Fibroblast of mammary gland (primary cell): ENCODE data around the gene NOS1AP.

ENCODE experiments used
- DNase-seq: peaks from one replicate; pipeline ENCODE4 v3.0.0-alpha.2; 2010; ENCODE audit warnings: low read depth
- H3K4me3 ChIP-seq: 2 replicates; pipeline ENCODE4 v1.5.1; 2011; ENCODE audit warnings: low read depth, mild to moderate bottlenecking, low read length, moderate library complexity; ENCODE audit not compliant: control insufficient read depth
- TF ChIP-seq, protein P1 (sequence below): conservative IDR thresholded peaks from 2 replicates; pipeline ENCODE4 v1.5.1; 2011; ENCODE audit warnings: low read depth, low read length, inconsistent platforms; ENCODE audit not compliant: control insufficient read depth, insufficient read depth

The NOS1AP gene

GRCh38 chr1:162224267-162224666, 154.8 kb downstream of the NOS1AP start:
- TF ChIP-seq, protein P1, sequence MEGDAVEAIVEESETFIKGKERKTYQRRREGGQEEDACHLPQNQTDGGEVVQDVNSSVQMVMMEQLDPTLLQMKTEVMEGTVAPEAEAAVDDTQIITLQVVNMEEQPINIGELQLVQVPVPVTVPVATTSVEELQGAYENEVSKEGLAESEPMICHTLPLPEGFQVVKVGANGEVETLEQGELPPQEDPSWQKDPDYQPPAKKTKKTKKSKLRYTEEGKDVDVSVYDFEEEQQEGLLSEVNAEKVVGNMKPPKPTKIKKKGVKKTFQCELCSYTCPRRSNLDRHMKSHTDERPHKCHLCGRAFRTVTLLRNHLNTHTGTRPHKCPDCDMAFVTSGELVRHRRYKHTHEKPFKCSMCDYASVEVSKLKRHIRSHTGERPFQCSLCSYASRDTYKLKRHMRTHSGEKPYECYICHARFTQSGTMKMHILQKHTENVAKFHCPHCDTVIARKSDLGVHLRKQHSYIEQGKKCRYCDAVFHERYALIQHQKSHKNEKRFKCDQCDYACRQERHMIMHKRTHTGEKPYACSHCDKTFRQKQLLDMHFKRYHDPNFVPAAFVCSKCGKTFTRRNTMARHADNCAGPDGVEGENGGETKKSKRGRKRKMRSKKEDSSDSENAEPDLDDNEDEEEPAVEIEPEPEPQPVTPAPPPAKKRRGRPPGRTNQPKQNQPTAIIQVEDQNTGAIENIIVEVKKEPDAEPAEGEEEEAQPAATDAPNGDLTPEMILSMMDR: no peak
- no peak for DNase-seq
- no peak overlapping the region for H3K4me3 ChIP-seq

- no peak for DNase-seq
- H3K4me3 ChIP-seq: no peak overlapping the region
- TF ChIP-seq, protein P1: no peak
Observed at GRCh38 chr1:162228586-162228985, 159.1 kb downstream of the NOS1AP start.

GRCh38 chr1:162229549-162229948, 160.1 kb downstream of the NOS1AP start:
- no peak for DNase-seq
- H3K4me3 ChIP-seq: no peak overlapping the region
- TF ChIP-seq, protein P1: no peak

- H3K4me3 ChIP-seq: no peak overlapping the region
- peak; percentile 14 for DNase-seq
- TF ChIP-seq, protein P1: peak; percentile 4
Observed at GRCh38 chr1:162230096-162230495, 160.6 kb downstream of the NOS1AP start.

- H3K4me3 ChIP-seq: no peak overlapping the region
- TF ChIP-seq, protein P1: no peak
- no peak for DNase-seq
Observed at GRCh38 chr1:162230517-162230916, 161.0 kb downstream of the NOS1AP start.

DNA sequence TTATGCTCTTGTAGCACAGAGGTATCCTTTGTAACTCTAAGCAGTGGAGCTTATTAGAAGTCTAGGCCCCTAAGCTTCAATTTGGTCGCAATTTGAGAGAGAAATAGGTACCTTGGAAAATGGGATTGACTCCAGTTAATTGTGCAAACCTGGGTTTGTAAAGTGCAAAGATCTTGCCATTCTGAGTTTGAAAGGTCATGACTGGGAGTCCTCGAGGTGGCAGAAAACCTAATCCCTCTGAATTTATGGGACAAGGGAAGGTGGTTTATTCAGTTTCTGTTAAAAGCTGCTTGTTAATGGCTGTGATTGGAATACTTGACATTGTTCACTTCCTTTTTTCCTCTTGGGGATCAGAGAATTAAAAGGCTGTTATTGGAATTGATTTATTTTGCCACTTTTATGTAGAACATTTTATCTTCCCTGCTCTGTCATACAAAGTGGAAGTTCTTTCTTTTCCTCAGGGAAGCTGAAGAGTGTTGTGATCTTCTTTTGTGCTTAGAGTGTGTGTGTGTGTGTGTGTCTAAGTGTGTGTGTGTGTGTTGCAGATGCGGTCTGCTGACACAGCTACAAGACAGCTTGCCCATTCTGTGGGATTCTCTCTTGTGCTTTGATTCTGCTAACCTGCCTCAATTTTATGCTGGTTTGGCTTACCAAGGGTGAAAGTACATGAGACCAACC, 162.7 kb downstream of the NOS1AP start:
- TF ChIP-seq, protein P1: no peak
- no peak for DNase-seq
- no peak overlapping the region for H3K4me3 ChIP-seq
